GM12891 (cell line): Measurements from ENCODE around the gene GEMIN8.

Experiments used
- DNase-seq: peaks from one replicate; pipeline ENCODE4 v3.0.0; 2011; ENCODE audit warnings: low spot score; ENCODE audit not compliant: insufficient read length
- FAIRE-seq: peaks from 2 replicates; lab custom pipeline; 2011; peaks lifted over from hg19 to GRCh38; lab: Jason Lieb, UNC
- PAX5 ChIP-seq: IDR thresholded peaks from 2 replicates; pipeline ENCODE4 v1.6.1; 2011; ENCODE audit warnings: low read length, moderate library complexity, mild to moderate bottlenecking; ENCODE audit not compliant: insufficient read depth, severe bottlenecking
- POLR2A ChIP-seq: IDR thresholded peaks from 2 replicates; pipeline ENCODE4 v1.6.1; 2011; ENCODE audit warnings: low read depth, low read length, control low read depth
- POLR2AphosphoS5 ChIP-seq: IDR thresholded peaks from 2 replicates; pipeline ENCODE4 v1.6.1; 2011; ENCODE audit warnings: low read depth, low read length, control low read depth
- POU2F2 ChIP-seq: IDR thresholded peaks from 2 replicates; pipeline ENCODE4 v1.6.1; 2011; ENCODE audit warnings: low read depth, mild to moderate bottlenecking, control low read depth, low read length, moderate library complexity
- SPI1 ChIP-seq: IDR thresholded peaks from 2 replicates; pipeline ENCODE4 v1.6.1; 2011; ENCODE audit warnings: low read depth, low read length, control low read depth
- TAF1 ChIP-seq: IDR thresholded peaks from 2 replicates; pipeline ENCODE4 v1.6.1; 2011; ENCODE audit warnings: low read depth, low read length, control low read depth

Gene GEMIN8

GRCh38 chrX:13965531-13965930, 64.2 kb downstream of the GEMIN8 start:
- TF ChIP-seq POU2F2 (no peak), PAX5 (no peak), SPI1 (no peak), TAF1 (no peak), POLR2A (no peak), POLR2AphosphoS5 (no peak)
- no peak for DNase-seq
- FAIRE-seq, result no peak

GRCh38 chrX:13956998-13957397, 72.7 kb downstream of the GEMIN8 start:
- TF ChIP-seq POLR2AphosphoS5 (no peak), POLR2A (no peak), SPI1 (no peak), TAF1 (no peak), POU2F2 (no peak), PAX5 (no peak)

More at GRCh38 chrX:13956998-13957397, 72.7 kb downstream of the GEMIN8 start:
- DNase-seq (no peak), FAIRE-seq (no peak)
